Nasal cavity respiratory epithelium epithelial cell of viscerocranial mucosa (primary cell): ENCODE results near the gene RPTOR. TPM values are rescaled to one million over a fixed set of nuclear protein-coding genes. Genes with fewer than 3 reads are reported as not detected.

Experiments
- total RNA-seq: library from RNA; depleted of rRNA; stranded (reverse); fragments of >200 nt; gene quantifications from 2 replicates; pipeline ENCODE4 v1.2.3, GENCODE V29; 2014

Gene RPTOR, protein sequence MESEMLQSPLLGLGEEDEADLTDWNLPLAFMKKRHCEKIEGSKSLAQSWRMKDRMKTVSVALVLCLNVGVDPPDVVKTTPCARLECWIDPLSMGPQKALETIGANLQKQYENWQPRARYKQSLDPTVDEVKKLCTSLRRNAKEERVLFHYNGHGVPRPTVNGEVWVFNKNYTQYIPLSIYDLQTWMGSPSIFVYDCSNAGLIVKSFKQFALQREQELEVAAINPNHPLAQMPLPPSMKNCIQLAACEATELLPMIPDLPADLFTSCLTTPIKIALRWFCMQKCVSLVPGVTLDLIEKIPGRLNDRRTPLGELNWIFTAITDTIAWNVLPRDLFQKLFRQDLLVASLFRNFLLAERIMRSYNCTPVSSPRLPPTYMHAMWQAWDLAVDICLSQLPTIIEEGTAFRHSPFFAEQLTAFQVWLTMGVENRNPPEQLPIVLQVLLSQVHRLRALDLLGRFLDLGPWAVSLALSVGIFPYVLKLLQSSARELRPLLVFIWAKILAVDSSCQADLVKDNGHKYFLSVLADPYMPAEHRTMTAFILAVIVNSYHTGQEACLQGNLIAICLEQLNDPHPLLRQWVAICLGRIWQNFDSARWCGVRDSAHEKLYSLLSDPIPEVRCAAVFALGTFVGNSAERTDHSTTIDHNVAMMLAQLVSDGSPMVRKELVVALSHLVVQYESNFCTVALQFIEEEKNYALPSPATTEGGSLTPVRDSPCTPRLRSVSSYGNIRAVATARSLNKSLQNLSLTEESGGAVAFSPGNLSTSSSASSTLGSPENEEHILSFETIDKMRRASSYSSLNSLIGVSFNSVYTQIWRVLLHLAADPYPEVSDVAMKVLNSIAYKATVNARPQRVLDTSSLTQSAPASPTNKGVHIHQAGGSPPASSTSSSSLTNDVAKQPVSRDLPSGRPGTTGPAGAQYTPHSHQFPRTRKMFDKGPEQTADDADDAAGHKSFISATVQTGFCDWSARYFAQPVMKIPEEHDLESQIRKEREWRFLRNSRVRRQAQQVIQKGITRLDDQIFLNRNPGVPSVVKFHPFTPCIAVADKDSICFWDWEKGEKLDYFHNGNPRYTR (N-terminal part only)
- 14.7 and 40.6 TPM in 2 replicates for total RNA-seq

DNA sequence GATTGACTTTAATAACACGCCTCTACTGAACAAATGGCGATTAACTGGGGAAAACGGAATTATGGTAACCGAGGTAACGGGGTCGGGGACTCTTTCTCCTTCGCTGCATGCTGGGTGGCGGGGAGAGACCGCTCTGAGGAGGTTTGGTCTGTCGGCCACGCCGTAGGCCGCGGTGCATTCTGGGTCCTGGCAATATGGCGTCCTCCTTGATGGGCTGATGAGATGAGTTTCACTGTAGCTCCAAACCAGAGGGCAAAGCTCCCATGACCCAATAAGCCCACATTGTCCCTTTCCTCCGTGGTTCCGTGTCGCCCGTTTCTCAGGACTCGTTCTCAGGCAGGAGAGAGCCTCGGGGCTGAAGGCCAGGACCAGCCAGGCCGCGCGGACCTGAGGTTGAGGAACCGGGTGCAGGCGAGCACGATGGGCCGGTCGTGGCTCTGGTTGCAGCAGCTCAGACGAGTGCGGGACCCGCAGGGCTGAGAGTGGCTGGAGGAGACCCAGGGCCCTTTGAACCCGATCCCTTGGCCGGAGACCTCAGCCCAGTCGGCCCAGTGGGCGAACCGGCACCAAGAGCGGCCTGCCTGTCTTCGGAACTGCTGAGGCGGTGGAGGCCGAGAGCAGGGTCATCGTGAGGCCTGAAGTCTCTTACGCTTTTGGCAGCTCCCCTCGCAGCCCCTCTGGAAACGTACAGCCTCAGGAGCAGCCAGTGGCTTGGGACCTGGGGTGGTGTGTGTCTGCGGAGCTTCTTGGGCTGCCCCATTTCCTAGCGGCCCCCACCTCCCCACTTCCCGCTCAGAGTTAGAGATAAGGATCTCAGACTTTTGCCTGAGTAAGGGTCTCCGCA, at the start of gene RPTOR:
TSS of gene RPTOR (plus strand) at position 184 of the 844 bp plus-strand sequence. CDS start 792 bp downstream, outside the sequence.

DNA sequence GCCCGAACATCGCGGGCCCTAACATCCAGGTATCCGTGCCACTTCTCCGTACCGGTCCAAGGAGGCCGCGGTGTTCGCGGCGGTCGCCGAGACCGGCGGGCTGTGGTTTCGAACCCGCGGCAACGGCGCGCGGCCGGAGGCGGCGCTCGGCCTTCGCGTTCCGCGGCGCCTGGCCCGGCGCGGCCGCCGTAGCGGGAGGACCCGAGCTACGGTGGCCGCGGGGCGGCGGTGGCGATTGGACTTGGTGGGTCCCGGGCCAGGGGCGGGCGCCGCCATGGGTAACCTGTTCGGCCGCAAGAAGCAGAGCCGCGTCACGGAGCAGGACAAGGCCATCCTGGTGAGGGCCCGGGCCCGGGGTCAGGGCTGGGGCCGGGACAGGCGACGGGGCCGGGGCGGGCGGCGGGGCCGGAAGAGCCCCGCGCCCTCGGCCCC, 447.0 kb downstream of the RPTOR start, which contains the start of gene CHMP6:
TSS of gene CHMP6 (plus strand) at position 197 of the 432 bp plus-strand sequence. CDS start at position 275, 78 bp downstream.

Other genes with a start within 250 kb of the RPTOR start
- gene ENDOV, start 129.7 kb upstream of the RPTOR start, total RNA-seq, result 16.1 and 16.8 TPM in 2 replicates
- under 0.01 TPM in 1 of 2 replicates, not detected in the other for gene NPTX1, start 68.2 kb upstream of the RPTOR start, total RNA-seq